Fibroblast of skin of abdomen (primary cell): ENCODE data around the gene UCK2.

ENCODE experiments used
- DNase-seq: peaks from one replicate; pipeline ENCODE4 v3.0.0-alpha.2; 2013

The UCK2 gene

DNA sequence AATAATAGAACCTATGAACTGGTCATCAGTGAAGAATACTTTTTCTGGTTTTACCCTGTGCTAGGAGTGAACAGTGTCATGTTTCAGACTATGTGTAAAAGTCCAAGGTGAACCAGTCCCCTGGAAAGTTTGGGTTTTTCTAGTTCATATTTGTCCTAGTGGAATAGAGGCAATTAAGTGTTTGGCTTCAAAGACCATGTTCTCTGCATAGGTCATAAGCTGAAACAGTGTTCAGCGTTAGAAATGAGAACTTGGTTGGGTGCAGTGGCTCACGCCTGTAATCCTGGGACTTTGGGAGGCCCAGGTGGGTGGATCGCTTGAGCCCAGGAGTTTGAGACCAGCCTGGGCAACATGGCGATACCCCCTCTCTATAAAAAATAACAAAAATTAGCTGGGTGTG, 77.5 kb downstream of the UCK2 start:
- no peak for DNase-seq

DNA sequence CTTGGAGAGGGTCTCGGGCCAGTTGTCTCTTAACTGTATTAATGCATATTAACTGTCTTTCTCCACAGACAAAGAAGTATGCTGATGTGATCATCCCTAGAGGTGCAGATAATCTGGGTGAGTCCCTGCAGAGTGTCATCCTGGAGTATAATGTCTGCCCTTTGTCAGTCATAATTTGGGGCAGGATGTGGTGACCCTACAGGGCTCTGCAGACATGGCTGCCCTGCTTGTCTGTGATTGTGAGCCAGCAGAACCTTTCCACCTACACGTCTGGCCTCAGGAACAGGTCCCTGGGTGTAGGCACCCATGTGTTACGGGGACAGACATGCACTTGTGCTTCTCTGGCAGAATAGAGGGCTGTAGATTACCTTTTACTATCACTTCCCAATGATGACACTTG, 78.4 kb downstream of the UCK2 start:
- no peak for DNase-seq

DNA sequence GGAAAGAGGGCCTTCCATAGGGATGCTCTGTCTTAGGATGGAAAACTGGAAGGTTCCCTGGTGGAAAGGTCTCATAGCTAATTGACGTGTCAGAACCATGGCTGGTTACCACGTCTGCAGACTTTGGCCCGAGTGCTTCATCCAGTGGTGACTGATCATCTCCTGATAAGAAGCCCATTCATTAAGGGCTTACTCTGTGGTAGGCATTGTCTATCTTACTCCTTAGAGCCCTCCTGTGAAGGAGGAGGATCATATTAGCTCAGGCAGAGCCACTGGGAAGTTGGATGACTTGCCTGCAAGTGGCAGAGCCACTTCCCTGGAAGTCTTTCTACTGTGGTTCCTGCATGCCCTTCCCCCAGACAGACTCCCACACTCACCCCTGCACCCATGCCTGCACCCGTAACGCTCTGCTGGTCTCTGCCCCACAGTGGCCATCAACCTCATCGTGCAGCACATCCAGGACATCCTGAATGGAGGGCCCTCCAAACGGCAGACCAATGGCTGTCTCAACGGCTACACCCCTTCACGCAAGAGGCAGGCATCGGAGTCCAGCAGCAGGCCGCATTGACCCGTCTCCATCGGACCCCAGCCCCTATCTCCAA, 79.9 kb downstream of the UCK2 start:
- DNase-seq = peak; percentile 31

DNA sequence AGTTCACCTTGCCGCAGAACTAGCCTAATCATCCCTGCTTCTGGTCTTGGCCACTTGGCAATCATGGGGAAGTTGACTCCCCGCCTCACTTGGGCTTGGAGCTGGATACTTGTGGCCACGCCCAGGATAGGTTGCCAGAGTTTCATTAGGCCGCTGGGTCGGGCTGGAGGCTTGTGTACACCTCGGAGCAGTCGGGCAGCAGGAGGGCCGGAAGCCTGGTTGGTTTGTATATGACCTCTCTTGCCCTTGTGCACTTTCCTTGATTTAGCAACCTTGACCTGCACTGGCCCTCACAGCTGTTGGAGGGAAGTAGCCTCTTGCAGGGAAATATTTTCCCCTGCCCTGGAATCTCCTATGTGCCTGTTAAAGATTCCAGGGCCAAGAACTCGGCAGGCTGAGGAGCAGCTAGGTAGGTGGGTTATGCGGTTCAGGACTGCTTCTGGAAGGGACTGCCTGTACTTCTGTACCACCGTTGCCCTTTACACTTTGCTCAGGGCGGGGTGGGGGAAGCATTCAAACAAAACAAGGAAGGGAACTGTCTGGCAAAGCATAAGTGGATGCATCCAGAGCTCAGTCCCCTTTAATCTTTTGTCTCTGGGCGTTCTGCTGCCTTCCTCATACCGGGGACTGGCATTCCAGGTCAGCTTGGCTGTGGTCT, 83.5 kb downstream of the UCK2 start:
- no peak for DNase-seq

DNA sequence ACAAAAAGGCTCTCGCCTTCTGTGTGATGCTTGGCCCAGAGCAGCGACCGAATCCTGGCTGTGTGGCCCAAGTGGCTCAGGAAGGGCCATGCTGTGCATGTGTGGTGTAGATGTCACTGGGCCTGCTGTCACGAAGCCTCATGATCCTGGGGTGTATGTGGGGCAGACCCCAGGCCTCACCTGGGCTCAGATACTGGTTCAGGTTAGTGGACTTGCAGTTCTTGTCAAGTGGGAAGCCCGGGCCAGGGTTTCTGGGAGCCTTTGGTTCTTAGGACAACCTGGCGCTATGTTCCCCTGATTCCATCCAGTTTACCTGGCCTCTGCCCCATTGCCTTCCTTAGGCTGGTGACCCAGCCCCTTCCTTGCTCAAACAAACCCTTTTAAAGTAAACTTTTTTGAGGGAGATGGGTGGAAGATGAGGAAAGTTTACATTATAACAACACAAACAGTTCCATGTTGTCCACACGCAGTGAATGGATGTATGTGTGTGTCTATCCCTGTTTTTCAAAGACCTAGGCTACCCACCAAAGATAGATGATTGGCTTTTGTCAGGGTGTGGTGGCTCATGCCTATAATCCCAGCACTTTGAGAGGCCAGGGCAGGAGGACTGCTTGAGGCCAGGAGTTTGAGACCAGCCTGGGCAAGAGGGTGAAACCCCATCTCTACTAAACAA, 84.3 kb downstream of the UCK2 start:
- DNase-seq = no peak

DNA sequence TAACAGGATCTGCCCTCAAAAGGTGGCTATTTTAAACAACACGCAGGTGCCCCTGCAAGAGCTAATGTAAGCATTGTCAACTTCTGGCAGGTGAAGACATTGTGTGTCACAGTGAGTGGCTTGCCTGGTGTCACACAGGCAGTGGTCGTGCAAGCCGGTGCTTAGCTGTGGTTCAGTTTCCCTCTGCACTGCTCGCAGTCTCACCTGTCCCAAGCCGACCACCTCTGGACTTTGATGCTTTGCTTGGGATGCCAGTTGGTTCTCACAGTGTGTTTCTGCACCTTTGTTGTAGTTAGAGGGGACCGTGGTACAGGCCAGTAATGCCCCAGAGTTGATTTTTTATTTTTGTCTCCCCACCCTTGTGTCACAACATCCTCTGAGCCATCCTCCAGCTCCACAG, 85.2 kb downstream of the UCK2 start:
- DNase-seq = no peak

DNA sequence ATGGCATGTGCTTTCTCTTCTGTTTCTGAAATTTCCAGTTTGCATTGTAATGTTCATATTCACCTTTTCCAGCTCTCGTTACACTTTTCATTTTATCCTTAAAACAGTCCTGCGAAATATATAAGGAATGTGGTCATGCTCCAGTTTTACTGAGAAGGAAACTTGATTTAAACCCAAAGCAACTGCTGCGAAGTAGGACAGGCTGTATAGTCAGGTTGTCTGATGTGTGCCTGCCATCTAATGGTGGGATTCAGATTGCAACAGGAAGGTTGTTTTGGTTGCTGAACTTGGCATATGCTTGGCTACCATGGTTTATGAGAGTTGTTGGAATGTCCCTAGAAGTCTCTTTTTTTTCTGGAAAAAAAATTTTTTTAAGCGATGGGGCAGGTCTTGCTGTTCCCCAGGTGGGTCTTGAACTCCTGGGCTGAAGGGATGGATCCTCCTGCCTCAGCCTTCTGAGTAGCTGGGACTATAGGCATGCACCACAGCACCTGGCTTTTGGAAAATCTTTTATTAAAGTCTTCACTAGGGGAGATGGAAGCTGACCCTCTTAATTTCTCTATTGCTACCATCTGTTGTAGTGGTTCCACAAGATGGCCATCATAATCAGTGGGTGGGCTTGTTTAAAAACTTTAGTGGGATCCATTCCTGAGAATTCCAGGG, 86.9 kb downstream of the UCK2 start:
- DNase-seq = peak; percentile 79

DNA sequence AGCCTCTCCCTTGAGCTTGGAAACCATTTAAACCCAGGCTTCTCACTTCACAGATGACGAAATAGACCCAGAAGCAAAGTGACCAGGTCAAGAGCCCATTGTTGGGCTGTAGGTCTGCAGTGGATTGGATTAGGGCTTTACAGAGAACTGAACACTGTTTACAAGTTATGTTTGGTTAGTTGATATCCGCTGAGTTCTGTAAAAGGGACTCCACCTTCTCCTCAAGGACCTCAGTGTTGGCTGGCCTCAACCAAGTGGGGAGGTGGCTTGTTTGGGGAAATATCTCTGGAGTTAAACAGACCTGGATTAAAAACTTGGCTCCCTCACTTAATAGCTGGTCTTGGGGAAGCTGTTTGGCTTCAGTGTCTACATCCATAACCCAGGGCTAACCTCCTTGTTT, 88.1 kb downstream of the UCK2 start:
- DNase-seq = no peak

DNA sequence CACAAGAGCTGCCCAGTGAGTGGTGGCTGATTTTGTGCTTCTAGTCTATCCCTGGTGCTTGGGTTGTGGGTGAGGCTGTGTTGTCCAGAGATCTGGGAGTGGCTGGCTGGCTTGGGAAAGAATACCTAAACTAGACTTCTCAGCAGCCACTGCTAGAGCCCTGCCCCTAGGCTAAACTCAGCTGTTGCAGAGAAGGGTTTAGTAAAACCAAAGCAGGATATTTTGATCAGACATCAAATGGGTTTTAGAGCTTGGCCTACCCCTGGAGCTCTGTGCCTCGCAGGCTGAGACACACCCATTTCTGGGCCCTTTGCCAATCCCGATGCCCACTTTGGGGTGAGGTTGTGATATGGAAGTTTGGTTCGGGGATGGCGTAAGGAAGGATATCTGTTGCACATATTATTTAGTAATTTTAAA, 88.5 kb downstream of the UCK2 start:
- DNase-seq = no peak

DNA sequence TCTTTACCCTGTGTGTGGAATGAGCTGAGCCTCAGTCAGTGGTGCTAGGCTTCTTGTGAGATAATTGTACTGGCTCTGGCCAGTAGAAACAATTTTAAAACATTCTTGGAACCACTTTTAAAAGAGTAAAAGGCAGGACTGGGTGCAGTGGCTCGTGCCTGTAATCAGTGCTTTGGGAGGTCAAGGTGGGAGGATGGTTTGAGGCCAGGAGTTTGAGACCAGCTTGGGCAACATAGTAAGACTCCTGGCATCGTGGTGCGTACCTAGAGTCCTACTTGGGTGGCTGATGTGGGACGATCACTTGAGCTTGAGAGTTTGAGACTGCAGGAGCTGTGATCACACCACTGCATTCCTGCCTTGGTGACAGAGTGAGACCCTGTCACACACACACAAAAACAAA, 89.8 kb downstream of the UCK2 start:
- no peak for DNase-seq

DNA sequence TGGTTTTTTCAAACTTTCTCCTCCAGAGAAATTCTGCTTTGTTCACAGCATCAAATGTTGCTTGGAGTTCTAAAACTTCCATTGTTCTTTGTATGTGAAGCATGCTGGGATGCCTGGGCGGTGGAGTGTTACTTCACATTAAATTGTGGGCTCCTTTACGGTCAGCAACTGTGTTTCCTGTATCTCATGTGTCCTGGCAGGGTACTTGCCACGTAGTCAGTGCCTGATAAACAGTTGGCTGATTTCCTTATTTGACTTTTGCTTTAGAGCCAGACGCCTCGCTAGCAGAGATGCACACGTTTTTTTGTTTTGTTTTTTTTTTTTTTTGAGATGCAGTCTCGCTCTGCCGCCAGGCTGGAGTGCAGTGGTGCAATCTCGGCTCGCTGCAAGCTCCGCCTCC, 96.7 kb downstream of the UCK2 start:
- DNase-seq = no peak

DNA sequence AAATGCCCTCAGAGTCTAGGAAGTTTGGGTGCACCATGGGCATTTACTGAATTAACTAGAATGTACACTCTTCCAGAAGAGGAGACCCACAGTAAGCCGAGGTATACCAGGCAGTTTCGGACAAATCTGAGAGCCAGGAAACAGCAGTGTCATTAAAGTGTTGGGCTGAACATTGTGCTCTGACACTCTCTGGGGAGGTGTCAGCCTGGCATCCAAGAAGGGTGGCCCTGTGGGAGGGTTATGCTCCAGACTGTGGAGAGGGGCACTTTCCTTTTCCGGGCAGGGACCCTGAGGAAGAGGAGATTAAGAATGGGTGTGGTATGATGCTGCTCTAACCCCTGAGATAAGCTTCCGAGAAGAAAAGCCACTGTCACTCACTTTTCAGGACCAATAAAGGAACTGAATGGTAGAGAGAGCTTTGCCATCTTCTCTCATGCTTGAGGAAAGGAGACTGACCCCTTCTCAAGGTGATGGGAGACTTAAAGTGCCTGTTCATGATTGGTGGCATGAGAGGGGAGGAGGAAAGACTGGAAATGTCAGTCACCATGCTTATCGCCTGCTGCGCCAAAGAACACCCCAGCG, 98.2 kb downstream of the UCK2 start:
- no peak for DNase-seq

DNA sequence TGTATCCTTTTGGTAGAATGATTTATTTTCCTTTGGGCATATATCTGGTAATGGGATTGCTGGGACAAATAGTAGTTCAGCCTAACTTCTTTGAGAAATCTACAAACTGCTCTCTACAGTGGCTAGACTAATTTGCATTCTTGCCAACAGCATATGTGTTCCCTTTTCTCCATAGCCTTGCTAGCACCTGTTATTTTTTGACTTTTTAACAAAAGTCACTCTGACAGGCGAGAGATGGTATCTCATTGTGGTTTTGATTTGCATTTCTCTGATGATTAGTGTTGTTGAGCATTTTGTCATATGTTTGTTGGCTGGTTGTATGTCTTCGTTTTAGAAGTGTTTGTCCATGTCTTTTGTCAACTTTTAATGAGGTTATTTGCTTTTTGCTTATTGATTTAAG, 99.8 kb downstream of the UCK2 start:
- no peak for DNase-seq

DNA sequence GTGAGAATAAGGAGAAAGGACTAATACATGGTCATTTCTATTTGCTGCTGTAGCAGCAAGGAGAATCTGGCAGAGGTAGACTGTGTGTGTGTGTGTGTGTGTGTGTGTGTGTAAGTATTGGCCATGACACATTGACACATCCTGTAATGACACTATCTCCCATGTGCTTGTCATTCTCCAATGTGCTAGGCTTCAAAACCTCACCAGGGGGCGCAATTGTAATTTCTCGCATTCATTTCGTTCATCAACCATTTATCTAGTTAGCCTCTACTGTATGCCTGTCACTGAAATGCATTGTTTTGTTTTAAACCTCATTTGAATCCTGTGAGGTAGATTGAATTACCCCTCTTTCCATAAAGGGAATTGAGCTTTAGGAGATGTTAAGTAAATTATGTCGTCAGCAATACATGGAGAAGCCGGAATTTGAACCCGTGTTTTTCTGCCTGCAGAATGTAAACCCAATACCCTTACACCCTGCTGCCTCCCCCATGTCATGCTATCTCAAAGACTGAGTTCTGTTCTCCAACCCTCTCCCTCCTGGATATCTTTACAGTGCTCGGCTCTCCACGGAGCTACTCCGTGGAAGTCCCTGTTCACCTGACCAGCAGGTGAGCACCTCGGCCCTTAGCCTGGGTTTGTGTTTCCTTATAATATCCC, 100.8 kb downstream of the UCK2 start:
- peak; percentile 43 for DNase-seq

DNA sequence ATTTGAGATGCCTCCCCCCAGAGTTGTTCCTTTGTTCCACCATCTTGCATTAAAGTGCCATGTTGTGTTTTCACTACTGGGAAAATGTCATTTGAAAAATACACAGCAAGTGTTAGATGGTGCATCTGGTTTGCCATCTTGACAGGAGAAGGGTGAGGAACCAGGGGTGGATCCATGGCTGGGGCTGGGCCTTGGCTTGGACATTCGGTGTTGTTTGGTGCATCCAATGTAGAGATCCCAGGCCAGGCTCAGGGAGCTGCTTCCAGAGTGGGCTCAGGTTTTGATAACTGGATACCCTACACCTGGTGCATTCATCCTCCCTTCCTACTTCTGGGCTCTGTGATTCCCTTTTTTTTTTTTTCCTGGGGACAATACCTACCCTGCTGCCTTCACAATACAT, 103.5 kb downstream of the UCK2 start:
- DNase-seq = no peak

DNA sequence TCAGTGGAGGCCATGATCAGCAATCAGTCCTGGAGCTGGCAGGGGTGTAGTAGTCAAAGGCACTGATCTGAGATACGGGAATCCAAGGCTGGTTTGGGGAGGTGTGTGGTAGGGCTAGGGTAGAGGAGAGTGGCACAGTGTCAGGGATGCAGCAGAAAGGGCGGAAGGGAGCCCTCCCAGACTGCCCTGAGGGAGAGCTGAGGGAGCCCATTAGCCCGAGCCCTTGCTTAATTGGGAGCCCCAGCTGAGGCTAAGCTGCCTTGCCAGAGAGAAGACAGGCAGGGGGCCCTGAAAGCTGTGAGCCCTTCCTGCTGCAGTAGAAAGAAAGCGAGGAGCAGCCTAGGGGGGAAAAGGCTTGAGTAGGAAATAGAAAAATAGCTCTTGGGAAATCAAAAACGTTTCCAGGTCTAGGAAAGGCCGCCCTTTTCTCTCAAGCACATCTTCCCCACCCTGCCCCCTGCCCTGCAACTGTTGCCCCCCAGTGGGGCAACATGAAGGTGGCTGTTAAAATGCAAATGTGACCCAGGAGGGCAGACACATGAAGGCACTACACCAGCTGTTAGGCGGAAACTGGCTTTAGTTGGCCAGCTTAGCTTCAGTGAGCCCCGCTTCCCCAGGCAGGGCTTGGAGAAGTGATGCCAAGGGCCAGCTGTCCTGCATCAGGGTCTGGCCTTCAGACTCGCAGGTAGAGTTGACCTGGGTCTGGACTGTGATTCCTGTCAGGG, 106.2 kb downstream of the UCK2 start:
- DNase-seq = no peak

DNA sequence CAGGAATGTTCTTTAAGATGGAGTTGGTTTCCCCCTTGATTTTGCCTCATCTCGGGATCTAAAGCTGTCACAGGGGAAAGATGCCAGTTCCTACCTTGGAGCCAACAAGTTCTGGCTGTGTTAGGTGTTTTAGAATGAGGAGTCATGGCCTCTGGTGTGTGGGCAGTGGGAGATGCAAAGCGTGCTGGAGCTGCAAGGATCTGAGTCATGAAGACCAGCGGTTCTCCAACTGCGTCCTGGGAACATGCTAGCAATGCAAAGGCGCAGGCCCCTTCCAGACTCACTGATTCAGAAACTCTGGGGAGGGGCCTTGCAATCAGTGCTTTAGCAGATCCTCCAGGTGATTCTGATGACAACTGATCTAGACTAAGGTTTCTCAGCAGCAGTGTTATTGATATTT, 109.1 kb downstream of the UCK2 start:
- DNase-seq = no peak

DNA sequence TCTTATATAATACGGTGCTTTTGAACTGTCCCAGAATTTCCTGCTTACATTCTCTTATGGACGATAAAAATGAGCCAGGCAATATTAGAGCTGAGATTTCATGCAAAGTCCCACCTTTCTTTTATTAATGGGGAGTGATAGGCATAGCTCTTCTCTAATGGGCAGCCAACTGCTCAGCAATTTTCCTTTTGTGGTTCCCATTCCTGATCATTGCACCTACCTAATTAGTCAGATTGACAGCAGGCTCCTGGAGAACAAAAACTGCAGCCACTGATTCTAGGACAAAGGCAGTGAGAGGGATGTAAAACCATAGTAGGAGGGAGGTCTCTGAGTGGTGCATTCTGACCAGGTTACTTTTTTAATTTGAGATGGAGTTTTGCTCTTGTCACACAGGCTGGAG, 110.4 kb downstream of the UCK2 start:
- DNase-seq = no peak

DNA sequence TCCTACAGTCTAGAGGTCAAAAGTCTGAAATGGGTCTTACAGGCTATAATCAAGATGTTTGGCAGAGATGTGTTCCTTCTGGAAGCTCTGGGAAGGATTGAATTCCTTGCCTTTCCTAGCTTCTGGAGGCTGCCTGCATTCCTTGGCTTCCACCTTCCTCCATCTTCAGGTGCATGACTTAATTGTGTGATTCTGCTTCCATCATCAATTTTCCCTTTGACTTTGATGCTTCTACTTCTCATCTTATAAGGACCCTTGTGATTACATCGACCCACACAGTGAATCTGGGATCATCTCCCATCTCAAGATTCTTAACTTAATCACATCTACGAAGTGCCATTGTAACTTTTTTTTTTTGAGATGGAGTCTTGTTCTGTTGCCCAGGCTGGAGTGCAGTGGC, 111.4 kb downstream of the UCK2 start:
- no peak for DNase-seq

DNA sequence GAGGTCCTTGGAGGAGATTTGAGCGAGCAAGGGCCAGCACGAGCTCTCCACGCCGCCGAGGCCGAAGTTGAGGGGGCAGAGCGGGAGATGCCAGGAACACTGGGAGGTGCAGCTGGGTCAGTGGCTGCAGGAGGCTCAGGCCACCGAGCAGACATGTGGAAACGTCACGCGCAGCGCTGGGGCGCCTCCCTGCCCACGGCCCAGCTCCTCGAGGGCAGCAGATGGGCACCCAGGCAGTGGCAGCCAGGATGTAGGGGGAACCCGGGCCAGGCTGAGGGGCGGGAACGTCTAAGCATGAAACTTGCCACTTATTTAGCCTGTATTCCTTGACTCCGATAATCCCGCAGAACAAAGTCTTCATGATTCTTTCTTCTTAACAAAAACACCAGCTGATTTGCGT, 114.1 kb downstream of the UCK2 start:
- no peak for DNase-seq

DNA sequence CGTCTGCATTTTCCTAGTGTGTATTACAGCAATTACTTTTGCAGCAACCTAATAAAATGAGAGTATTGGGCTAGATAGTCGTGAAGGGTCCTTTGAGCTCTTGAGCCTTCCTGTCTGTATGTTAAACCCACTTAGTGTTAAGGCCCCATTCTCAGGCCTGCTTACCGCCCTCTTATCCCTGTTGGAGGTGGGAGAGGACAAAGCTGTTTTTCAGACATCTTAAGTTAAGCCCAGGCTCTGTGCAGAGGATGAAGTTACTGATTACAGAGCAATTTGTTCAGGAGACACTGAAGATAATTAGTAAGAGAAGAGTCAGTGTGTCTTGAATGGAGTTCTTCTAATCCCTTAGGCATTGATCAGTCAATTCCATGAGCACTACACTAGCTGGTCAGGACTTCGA, 114.6 kb downstream of the UCK2 start:
- DNase-seq = no peak

DNA sequence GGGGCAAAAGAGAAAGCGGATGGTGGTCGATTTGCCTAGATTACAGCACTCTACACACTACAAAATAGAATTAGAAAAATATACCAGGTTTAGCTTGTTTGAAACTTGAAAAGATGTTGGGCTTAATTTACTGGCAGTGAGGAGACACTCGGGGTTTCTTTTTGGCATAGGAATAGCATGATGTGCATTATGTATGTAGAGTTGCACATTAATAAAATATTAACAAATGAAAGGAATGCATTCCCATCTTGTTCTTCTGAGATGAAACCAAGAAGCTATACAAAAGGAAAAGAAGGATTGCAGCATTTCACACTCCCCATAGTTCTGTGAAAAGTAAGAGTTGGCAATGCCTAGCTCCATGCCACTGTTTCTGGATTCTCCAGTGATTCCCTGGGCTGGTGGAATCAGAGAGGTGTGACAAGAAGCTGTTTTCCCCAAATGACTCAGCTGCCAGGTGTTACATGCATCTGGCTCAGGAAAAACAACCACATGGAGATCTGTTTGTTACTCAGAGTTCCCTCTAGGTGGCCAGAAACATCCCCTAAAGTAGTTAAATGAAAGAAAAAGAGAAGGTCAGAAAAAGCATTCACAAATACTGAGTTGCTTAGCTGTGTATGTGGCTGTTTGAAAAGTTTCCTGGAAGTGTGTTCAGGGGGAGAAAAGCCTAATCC, 115.6 kb downstream of the UCK2 start:
- no peak for DNase-seq
